ENCODE results near the gene FYB1.
A peak's percentile ranks its signal among the peaks of the same experiment; 100 is the strongest.

DNA sequence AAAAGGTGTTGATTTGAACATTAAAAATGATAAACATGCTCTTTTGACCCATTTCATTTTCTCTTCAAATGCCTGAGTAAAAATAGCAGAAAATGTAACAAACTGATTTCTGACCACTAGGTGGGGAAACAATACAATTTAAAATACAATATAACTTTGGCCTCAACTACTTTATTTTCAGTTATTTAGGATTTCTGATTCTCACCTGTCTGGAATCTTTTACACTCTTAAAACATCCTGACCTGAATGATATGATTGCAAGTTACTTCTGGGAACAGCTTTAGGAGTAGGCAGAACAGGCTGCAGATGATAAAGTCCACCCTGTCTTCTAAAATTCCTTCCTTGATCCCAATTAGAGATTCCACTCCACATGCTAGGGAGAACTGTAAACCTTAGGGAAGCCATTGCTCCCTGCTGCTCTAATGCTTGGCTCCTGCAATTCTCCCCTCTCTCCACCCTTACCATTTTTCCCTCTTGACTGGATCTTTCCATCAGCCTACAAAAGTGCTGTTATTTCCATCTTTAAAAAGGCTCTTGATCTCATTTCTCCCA, 70.3 kb downstream of the FYB1 start:
- TF ChIP-seq POLR2A (IDR thresholded peaks at IDR 0.05) (no peak), POLR2AphosphoS5 (IDR thresholded peaks at IDR 0.05) (no peak)
- TF ChIP-seq, protein P1, sequence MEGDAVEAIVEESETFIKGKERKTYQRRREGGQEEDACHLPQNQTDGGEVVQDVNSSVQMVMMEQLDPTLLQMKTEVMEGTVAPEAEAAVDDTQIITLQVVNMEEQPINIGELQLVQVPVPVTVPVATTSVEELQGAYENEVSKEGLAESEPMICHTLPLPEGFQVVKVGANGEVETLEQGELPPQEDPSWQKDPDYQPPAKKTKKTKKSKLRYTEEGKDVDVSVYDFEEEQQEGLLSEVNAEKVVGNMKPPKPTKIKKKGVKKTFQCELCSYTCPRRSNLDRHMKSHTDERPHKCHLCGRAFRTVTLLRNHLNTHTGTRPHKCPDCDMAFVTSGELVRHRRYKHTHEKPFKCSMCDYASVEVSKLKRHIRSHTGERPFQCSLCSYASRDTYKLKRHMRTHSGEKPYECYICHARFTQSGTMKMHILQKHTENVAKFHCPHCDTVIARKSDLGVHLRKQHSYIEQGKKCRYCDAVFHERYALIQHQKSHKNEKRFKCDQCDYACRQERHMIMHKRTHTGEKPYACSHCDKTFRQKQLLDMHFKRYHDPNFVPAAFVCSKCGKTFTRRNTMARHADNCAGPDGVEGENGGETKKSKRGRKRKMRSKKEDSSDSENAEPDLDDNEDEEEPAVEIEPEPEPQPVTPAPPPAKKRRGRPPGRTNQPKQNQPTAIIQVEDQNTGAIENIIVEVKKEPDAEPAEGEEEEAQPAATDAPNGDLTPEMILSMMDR (IDR thresholded peaks at IDR 0.05): peak in 3 of 4 experiments; percentile 21 to 35 (median 28)
